Coronary artery (tissue), 2 donors: ENCODE measurements around the gene RAE1.

Experiments used
- DNase-seq: peaks from one replicate; pipeline ENCODE4 v3.0.0-alpha.2; 2017; ENCODE audit warnings: low spot score
- H3K27ac ChIP-seq, 2 donors: fragments of 200-600 bp; sonication (generic); one replicate each; pipeline ENCODE4 v1.5.1; 2016 to 2019
- H3K4me3 ChIP-seq: fragments of 200-600 bp; sonication (generic); 2 replicates; pipeline ENCODE4 v1.5.1; 2016; ENCODE audit warnings: mild to moderate bottlenecking, moderate library complexity
- TF ChIP-seq, protein P1 (sequence below): fragments of 200-600 bp; sonication (generic); IDR thresholded peaks from one replicate; pipeline ENCODE4 v1.5.1; 2019; ENCODE audit warnings: antibody characterized with exemption

The RAE1 gene

DNA sequence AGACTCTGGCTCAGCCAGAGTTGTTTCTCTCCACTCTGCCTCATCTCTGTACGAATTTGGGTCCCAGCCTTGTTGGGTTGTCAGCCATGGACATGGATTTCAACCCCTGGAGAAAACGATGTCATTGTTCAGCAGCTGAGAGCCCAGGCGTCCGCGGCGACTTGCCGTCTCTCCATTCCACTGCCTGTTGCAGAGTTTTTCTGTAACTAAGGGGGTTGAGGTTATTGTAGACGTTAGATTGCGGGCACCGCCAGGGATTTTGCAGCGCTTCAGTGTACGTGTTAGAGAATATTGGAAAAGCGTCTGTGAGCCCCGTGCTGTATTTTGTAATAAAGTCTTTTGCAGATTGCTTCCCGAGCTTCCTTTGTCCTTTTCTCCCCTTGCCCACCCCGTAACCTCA, 27.1 kb downstream of the RAE1 start:
- TF ChIP-seq, protein P1, sequence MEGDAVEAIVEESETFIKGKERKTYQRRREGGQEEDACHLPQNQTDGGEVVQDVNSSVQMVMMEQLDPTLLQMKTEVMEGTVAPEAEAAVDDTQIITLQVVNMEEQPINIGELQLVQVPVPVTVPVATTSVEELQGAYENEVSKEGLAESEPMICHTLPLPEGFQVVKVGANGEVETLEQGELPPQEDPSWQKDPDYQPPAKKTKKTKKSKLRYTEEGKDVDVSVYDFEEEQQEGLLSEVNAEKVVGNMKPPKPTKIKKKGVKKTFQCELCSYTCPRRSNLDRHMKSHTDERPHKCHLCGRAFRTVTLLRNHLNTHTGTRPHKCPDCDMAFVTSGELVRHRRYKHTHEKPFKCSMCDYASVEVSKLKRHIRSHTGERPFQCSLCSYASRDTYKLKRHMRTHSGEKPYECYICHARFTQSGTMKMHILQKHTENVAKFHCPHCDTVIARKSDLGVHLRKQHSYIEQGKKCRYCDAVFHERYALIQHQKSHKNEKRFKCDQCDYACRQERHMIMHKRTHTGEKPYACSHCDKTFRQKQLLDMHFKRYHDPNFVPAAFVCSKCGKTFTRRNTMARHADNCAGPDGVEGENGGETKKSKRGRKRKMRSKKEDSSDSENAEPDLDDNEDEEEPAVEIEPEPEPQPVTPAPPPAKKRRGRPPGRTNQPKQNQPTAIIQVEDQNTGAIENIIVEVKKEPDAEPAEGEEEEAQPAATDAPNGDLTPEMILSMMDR, result no peak
- no peak overlapping the region for H3K4me3 ChIP-seq
- no peak for DNase-seq
- H3K27ac ChIP-seq, result no peak overlapping the region

DNA sequence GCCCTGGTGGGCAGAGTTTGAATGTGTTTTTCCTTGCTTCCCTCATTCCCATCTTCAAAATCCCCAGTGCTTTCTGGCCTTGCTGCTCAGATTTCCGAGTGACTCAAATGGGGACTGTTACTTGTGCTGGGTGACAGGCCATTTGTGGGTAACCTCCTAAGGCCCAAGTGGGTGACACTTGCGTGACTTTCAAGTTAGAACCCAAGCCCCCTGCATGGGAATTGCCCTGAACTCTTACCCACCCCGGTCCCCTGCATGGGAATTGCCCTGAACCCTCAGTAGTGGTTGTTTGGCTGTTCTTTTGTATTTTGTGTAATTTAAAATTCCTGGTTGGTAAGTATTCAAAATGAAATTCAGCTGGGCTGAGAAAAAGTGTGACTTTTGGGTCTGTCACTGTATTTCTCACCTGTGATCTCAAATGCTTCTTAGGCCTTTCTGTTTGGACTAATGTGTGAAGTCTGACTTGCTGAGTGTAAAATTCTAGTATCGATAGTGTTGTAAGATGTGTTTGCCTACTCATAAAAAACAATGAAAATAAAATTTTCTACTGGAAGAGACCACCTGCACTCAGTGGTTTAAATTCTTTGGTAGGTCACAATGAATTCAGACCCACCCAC, 27.7 kb downstream of the RAE1 start:
- Histone ChIP-seq H3K4me3 (no peak overlapping the region), H3K27ac (no peak overlapping the region)
- peak; percentile 62 for DNase-seq
- TF ChIP-seq, protein P1, result no peak

DNA sequence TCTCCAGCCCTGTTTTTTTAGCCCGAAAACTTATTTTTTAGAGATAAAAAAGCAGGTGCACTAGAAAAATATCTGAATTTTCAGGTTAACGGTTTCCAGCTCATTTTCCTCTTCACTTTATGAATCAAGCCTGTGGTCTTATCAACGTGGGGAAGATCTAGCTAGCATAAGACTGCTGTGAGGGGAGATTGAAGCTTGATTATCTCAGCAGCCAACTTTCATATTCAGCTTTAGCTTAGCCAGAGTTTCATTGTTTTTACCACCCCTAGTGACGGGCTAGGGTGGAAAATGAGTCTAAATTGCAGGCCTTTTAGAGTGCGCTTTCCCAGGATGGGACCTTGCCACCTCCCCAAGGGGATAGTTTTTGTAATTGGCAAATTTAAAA, 28.2 kb downstream of the RAE1 start:
- TF ChIP-seq, protein P1, result no peak
- Histone ChIP-seq H3K4me3 (no peak overlapping the region), H3K27ac (no peak overlapping the region)
- peak; percentile 0 for DNase-seq

DNA sequence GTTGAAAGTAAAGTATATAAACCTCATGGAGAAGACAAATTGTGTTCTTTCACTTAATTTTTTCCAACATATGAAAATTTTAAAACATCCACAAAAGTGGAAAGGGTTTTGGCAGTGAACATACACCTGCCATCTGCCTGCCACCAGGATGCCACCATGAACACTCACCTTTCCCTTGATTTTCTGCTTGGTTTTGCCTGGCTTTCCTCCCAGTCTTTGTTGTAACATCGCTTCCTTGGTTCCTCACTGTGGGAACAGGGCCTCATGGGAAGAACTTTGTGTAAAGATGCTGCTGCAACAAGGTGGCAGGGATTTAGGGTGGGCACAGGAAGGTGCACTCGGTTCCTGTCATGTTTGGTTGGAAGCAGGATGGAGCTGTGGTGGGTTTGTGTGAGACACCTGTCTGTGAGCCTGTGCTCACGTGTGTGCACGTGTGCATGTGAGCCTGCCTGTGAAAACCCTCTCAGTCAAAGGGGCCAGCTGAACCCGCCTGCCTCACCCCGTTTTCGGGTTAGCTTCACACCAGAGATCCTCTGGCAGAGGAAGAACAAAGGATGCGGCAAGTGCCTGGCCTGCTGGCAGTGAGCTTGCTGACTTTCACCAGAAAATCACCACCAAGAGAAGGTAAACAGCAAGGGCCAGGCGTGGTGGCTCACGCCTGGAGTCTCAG, 29.2 kb downstream of the RAE1 start:
- TF ChIP-seq, protein P1, result no peak
- H3K27ac ChIP-seq, result no peak overlapping the region
- DNase-seq, result peak; percentile 41
- no peak overlapping the region for H3K4me3 ChIP-seq

DNA sequence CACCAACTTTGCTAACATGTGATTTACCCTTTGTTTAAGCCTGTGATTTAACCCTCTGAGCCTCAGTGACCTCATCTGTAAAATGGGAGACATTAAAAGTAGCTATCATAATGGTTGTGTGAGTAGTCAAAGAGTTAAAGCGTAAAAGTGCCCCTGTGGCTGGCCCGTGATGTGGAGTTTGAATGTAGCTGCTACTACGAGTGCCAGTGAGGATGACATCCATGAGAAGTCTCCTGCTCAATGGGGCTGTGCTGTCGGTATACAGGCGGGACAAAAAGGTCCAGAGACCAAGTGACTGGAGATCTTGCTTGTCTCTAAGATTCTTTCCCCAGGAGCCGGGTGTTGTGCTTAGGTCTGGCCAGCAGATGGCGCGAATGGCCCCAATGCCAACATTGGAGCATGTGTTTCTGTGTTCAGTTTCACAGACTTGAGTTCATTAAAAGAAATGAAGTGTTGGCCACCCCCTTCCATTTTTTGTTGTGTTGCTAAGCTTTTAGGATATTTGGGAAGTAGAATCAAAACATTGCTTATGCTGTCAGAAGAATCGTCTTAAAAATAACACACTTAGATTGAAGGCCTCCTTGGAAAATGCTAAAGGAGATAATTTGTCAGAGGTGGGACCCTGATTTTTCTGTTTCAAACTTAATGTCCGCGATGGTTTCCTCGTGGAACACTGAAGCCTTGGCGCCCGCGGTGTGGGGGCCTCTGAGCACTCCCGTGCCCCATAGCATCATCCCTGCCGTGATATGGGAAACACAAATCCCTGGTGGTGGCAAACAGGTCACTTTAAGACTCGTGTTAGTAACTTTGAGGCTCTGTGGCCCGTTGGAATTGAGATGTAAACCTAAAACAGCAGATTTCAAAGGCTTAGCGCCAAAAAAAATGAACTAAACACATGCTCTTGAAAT, 30.8 kb downstream of the RAE1 start:
- DNase-seq, result peak; percentile 85

DNA sequence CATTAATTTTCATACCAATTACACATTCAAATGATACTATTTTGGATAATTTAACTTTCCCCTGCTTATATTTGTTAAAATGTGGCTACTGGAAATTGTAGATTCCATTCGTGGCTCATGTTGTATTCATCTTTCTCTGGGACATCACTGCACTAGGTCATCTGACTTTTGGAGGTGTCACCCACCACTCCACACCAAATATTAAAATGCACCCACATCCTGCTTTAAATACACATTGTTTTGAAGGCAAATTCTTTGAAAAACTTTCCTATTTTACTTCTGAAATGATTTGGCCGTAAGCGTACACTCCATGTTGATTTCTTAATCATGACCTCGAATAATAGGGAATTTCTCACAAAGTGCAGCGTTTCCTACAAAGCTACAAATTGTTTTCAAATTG, 31.5 kb downstream of the RAE1 start:
- H3K4me3 ChIP-seq, result no peak overlapping the region
- no peak overlapping the region for H3K27ac ChIP-seq
- TF ChIP-seq, protein P1, result no peak
- DNase-seq, result no peak

More for the DNA sequence above, 30.8 kb downstream of the RAE1 start:
- Histone ChIP-seq H3K27ac (no peak overlapping the region), H3K4me3 (no peak overlapping the region)
- TF ChIP-seq, protein P1, result peak; percentile 86
